HG03039 (cell line): Measurements from ENCODE around the gene NUP210L.
"Not testable (repeated sequence)": the region's sequence is repeated elsewhere in the genome, so short reads cannot be mapped to it uniquely, and the experiment has no call there.

Experiments
- ATAC-seq: cut with Tn5 transposase; IDR thresholded peaks from one replicate; pipeline ENCODE4 v1.9.1; 2021; ENCODE audit warnings: mild to moderate bottlenecking, moderate library complexity; ENCODE audit not compliant: unreplicated experiment

The NUP210L gene

GRCh38 chr1:154170547-154171222 lies 15.8 kb upstream of the NUP210L start:
- ATAC-seq = no peak

GRCh38 chr1:154167461-154167860 lies 12.6 kb upstream of the NUP210L start:
- ATAC-seq = no peak

GRCh38 chr1:154166207-154166606 lies 11.3 kb upstream of the NUP210L start:
- ATAC-seq = no peak

- ATAC-seq = no peak
Observed at GRCh38 chr1:154159554-154159953, 4.7 kb upstream of the NUP210L start.

- ATAC-seq = peak; percentile 35
Observed at GRCh38 chr1:154158307-154159125, 3.6 kb upstream of the NUP210L start.

- ATAC-seq = peak; percentile 79
Observed at GRCh38 chr1:154157520-154158306, 2.8 kb upstream of the NUP210L start.

- no peak for ATAC-seq
Observed at GRCh38 chr1:154155251-154155650, 378 bp upstream of the NUP210L start.

- no peak for ATAC-seq
Observed at GRCh38 chr1:154154053-154154452, 820 bp downstream of the NUP210L start.

- no peak for ATAC-seq
Observed at GRCh38 chr1:154151311-154151710, 3.6 kb downstream of the NUP210L start.

- ATAC-seq = no peak
Observed at GRCh38 chr1:154148807-154149206, 6.1 kb downstream of the NUP210L start.

GRCh38 chr1:154147505-154147904 lies 7.4 kb downstream of the NUP210L start:
- ATAC-seq = not testable (repeated sequence)

- no peak for ATAC-seq
Observed at GRCh38 chr1:154145986-154146385, 8.9 kb downstream of the NUP210L start.

- no peak for ATAC-seq
Observed at GRCh38 chr1:154142358-154142757, 12.5 kb downstream of the NUP210L start.

GRCh38 chr1:154141240-154141639 lies 13.6 kb downstream of the NUP210L start:
- ATAC-seq = no peak

GRCh38 chr1:154137888-154138287 lies 17.0 kb downstream of the NUP210L start:
- no peak for ATAC-seq

GRCh38 chr1:154133256-154133655 lies 21.6 kb downstream of the NUP210L start:
- ATAC-seq = no peak

GRCh38 chr1:154129391-154129970 lies 25.4 kb downstream of the NUP210L start:
- ATAC-seq = no peak

GRCh38 chr1:154123205-154123604 lies 31.7 kb downstream of the NUP210L start:
- not testable (repeated sequence) for ATAC-seq

- ATAC-seq = no peak
Observed at GRCh38 chr1:154117642-154118041, 37.2 kb downstream of the NUP210L start.

GRCh38 chr1:154115180-154115579 lies 39.7 kb downstream of the NUP210L start:
- no peak for ATAC-seq

GRCh38 chr1:154104433-154105082 lies 50.3 kb downstream of the NUP210L start:
- ATAC-seq = no peak
